Measurements from ENCODE around the gene SPEF2. TPM values are rescaled to one million over a fixed set of nuclear protein-coding genes. Genes with fewer than 3 reads are reported as not detected.
"Not testable (repeated sequence)": the region's sequence is repeated elsewhere in the genome, so short reads cannot be mapped to it uniquely, and the experiment has no call there.

Gene SPEF2
- total RNA-seq, 1 donor from 2014 or later: 0.96 TPM

DNA sequence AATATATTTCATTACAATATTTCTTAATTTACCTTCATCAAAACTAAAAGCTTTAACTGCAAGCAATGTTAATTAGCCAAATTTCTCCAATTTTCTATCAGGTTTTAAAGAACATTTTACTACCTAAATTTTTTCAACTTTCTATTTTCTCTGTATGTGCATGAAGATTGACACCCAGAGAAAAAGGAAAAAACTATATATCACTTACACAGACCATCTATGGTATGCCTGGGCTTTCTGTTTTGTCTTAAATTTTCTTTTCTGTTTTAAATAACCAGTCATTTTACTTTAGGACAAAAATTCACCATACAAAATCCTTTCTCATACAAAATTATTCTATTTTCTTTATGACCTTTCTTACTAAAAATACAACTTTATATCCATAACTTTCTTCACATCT is 225.2 kb downstream of the SPEF2 start:
- Mint-ChIP-seq H3K36me3 (ENCODE audit: unreplicated experiment) (peaks cover 5% of the 10 kb centered on the region), H3K27ac (ENCODE audit: unreplicated experiment) (no peak overlapping the region), H3K27me3 (ENCODE audit: unreplicated experiment) (no peaks in the 10 kb centered on the region), H3K4me3 (ENCODE audit: unreplicated experiment) (no peak overlapping the region), H3K9me3 (ENCODE audit: unreplicated experiment) (peaks cover 5% of the 10 kb centered on the region), H3K4me1 (ENCODE audit: low read depth, unreplicated experiment) (no peaks in the 10 kb centered on the region)
- DNase-seq: no peak
- no peak for TF ChIP-seq CTCF (IDR thresholded peaks at IDR 0.05; ENCODE audit: partially characterized antibody, unreplicated experiment)

DNA sequence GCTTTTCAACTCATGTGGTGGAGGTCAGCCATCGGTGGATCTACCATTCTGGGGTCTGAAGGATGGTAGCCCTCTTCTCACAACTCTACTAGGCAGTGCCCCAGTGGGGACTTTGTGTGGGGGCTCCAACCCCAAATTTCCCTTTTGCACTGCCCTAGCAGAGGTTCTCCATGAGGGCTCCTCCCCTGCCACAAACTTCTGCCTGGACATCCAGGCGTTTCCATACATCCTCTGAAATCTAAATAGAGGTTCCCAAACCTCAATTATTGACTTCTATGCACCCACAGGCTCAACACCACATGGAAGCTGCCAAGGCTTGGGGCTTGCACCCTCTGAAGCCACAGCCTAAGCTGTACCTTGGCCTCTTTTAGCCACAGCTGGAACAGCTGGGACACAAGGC is 227.8 kb downstream of the SPEF2 start:
- H3K9me3 Mint-ChIP-seq (ENCODE audit: unreplicated experiment); H3K4me3 Mint-ChIP-seq (ENCODE audit: unreplicated experiment); H3K27ac Mint-ChIP-seq (ENCODE audit: unreplicated experiment); DNase-seq; H3K4me1 Mint-ChIP-seq (ENCODE audit: low read depth, unreplicated experiment); H3K36me3 Mint-ChIP-seq (ENCODE audit: unreplicated experiment); H3K27me3 Mint-ChIP-seq (ENCODE audit: unreplicated experiment): not testable (repeated sequence)

GRCh38 chr5:35847491-35847890 is 229.8 kb downstream of the SPEF2 start:
- no peak for DNase-seq
- no peak for TF ChIP-seq CTCF (IDR thresholded peaks at IDR 0.05; ENCODE audit: partially characterized antibody, unreplicated experiment)
- H3K4me3 Mint-ChIP-seq (ENCODE audit: unreplicated experiment): no peak overlapping the region
- peaks cover 5% of the 10 kb centered on the region for H3K36me3 Mint-ChIP-seq (ENCODE audit: unreplicated experiment)
- H3K27me3 Mint-ChIP-seq (ENCODE audit: unreplicated experiment): no peaks in the 10 kb centered on the region
- H3K27ac Mint-ChIP-seq (ENCODE audit: unreplicated experiment): no peak overlapping the region
- peaks cover 5% of the 10 kb centered on the region for H3K9me3 Mint-ChIP-seq (ENCODE audit: unreplicated experiment)
- no peaks in the 10 kb centered on the region for H3K4me1 Mint-ChIP-seq (ENCODE audit: low read depth, unreplicated experiment)

- Mint-ChIP-seq H3K27ac (ENCODE audit: unreplicated experiment) (no peak overlapping the region), H3K4me3 (ENCODE audit: unreplicated experiment) (no peak overlapping the region), H3K9me3 (ENCODE audit: unreplicated experiment) (peaks cover 5% of the 10 kb centered on the region), H3K36me3 (ENCODE audit: unreplicated experiment) (peaks cover 5% of the 10 kb centered on the region), H3K4me1 (ENCODE audit: low read depth, unreplicated experiment) (no peaks in the 10 kb centered on the region), H3K27me3 (ENCODE audit: unreplicated experiment) (no peaks in the 10 kb centered on the region)
- TF ChIP-seq CTCF (IDR thresholded peaks at IDR 0.05; ENCODE audit: partially characterized antibody, unreplicated experiment): no peak
- DNase-seq: no peak
Observed at GRCh38 chr5:35847961-35848360, 230.3 kb downstream of the SPEF2 start.

DNA sequence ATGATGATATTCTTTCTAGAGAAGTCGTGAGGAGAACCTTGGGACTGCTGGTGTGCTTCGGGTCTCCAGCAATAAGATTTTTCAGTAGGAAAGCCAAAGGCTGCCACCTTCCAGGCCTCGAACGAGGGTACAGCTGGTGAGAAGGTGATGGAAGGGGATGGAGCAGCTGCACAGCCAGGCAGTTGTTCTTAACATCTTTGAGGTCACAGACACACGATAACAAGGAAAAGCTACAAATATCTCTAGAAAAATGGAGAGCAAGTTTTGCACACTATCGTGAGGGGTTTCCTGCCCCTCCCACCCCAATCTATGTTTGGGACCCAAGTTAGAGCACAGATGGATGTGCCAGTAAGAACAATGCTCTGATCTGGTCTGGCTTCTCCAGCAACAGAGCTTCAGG is 232.2 kb downstream of the SPEF2 start:
- no peak for DNase-seq
- no peak overlapping the region for H3K27ac Mint-ChIP-seq (ENCODE audit: unreplicated experiment)
- peaks cover 5% of the 10 kb centered on the region for H3K36me3 Mint-ChIP-seq (ENCODE audit: unreplicated experiment)
- peaks cover 5% of the 10 kb centered on the region for H3K9me3 Mint-ChIP-seq (ENCODE audit: unreplicated experiment)
- H3K27me3 Mint-ChIP-seq (ENCODE audit: unreplicated experiment): no peaks in the 10 kb centered on the region
- H3K4me1 Mint-ChIP-seq (ENCODE audit: low read depth, unreplicated experiment): no peaks in the 10 kb centered on the region
- no peak for TF ChIP-seq CTCF (IDR thresholded peaks at IDR 0.05; ENCODE audit: partially characterized antibody, unreplicated experiment)
- no peak overlapping the region for H3K4me3 Mint-ChIP-seq (ENCODE audit: unreplicated experiment)

All from glutamatergic neuron (in vitro differentiated cells).